GM12873 (cell line): Measurements from ENCODE around the gene CHST11.

Source experiments
- CTCF ChIP-seq: IDR thresholded peaks from 2 replicates; pipeline ENCODE4 v1.5.1; 2012; ENCODE audit warnings: low read depth, mild to moderate bottlenecking, moderate library complexity, low read length, control low read depth; ENCODE audit not compliant: insufficient read depth; ENCODE audit errors: missing control alignments

CHST11 gene

DNA sequence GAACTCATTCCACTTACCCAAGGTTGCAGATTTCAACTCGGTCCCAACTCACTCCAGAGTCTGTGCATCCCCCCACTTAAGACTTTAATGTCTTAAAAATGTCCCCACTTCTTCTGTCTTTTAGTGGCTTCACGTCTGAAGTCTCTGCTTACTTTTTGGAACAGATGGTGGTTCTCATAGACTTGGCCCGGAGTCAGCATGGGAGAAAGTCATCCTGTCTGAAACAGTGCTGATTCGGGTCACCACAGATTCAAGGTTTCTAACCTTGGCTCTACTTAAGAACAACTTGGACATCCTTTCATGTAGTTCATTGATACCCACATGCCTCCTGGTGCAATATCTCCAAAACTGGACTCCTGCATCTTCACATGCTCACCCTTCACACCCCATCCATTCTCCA is 26.0 kb downstream of the CHST11 start:
- no peak for TF ChIP-seq CTCF

GRCh38 chr12:104484079-104484478 is 27.3 kb downstream of the CHST11 start:
- no peak for TF ChIP-seq CTCF

DNA sequence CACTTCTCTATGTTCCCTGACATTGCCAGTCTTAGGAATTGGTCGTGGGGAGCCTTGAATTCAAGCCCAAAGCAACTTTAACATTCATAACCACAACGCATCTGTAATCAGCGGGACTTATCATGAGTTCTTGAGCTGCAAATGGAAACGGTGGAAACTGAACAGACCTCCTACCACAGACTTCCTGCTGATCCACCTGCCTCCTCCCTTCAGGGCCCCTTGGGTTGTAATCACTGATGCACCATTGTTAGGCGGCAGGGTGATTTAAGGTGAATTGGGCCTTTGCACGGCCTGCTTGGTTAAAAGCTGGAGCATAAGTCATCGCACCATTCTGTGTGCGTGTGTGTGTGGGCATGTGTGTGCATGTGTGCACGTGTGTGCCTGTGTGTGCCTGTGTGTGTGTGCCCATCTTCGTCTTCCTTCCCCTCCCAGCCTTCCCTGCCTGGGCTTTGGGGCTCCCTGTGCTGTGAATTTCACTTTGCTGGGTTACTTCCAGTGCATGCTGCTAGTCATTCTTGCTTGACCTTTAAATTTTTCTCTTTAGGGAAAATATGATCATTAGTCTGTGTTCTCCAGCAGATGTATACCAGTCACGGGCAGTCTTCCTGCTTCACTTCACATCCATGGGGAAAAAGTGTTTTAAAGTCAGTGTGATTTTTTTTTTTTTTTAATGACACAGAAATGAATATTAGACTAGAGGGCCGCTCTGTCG is 29.1 kb downstream of the CHST11 start:
- no peak for TF ChIP-seq CTCF

DNA sequence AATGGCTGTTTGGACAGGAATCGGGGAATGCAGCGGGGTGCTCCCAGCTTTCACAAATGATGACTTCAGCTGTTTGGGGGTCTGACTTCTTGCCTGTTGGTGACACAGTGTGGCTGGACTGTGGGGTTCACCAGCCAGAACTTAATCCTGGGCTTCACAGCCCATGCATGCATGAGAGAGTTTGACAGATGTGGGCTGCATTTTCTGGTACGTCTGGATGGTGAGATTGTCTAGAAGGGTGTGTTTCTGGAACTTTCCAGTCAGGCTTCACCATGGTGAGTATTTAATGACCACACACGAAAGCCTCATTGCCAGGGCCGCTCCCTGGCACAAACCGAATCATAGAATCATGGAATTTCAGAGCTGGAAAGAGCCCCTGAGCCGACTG is 29.6 kb downstream of the CHST11 start:
- TF ChIP-seq CTCF = no peak

GRCh38 chr12:104486943-104487819 is 30.4 kb downstream of the CHST11 start:
- TF ChIP-seq CTCF = no peak

- no peak for TF ChIP-seq CTCF
Measured at GRCh38 chr12:104488374-104488773, 31.6 kb downstream of the CHST11 start.

GRCh38 chr12:104490186-104490585 is 33.4 kb downstream of the CHST11 start:
- no peak for TF ChIP-seq CTCF
